NCI-H2196 treated with DMSO at 0.1 percent for 48 hours (cell line): ENCODE measurements around the gene FAM13C.
"Not testable (repeated sequence)": the region's sequence is repeated elsewhere in the genome, so short reads cannot be mapped to it uniquely, and the experiment has no call there.

ENCODE experiments used
- DNase-seq: peaks from one replicate; lab custom pipeline; 2025; ENCODE audit not compliant: unreplicated experiment; lab: John Stamatoyannopoulos, UW

FAM13C gene

DNA sequence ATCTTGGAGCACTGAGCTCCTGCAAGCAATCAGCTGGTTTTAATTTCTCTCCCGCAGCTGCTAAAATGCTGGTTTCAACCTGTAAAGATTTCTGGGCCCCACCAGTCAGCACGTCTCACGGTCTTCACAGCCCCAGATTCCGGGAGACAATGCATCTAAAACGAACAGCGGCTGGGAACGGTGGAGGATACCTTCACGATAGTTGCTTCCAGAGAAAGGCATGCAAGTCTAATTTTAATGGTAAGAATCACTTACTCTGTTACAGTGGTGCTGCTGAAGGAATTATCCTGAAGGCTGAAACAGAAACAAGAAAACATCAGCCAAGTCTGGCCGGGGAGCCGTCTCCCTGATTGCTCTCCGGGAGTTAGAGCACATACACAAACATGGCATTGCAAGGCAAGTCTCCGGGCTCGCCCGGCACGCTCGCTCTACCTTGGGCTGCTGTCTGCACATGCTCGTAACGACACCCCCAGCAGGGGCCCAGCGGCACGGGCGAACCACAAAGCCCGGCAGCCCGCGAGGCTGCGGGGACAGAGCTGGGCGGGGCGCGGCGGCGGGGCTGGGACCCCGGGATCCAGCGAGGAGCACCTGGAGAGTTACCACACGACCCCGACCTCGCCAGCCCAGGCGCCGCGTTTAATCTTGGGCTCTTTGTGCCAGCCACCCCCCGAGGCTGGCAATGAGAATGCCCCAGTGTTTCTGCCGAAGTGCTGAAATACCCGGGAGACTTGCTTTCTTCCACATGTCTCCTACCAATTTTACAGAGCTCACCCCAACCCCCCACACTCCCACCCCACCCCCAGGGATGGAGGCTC lies at the start of gene FAM13C:
Gene FAM13C (minus strand): TSS at position 406 of the 815 bp plus-strand sequence. CDS start 89 bp downstream, at position 317.
- DNase-seq, result peak; percentile 18

DNA sequence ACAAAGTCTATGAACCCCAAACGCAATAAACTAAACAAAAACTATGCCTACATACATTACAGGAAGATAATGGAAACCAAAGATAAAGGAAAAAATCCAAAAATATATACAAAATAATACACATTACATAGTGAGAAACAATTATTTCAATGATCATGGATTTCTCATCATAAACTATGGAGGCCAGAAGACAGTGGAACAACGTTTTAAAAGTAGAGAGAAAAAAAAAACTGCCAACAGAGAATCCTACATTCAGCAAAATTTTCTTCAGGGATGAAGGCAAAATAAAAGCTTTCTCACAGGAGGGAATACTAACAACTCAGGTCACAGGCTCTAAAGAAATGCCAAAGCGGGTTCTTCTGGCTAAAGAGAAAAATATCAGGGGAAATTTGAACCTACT lies 42.9 kb upstream of the FAM13C start:
- DNase-seq, result no peak

DNA sequence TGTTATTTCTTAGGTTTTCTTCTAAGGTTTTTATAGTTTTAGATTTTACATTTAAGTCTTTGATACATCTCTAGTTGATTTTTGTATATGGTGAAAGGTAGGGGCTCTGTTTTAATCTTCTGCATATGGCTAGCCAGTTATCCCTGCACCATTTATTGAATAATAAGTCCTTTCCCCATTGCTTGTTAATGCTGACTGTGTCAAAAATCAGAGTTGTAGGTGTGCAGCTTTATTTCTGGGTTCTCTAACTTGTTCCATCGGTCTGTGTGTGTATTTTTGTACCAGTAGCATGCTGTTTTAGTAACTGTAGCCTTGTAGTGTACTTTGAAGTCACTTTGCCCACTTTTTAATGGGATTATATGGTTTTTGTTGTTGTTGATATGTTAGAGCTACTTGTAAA lies 37.9 kb upstream of the FAM13C start:
- no peak for DNase-seq

DNA sequence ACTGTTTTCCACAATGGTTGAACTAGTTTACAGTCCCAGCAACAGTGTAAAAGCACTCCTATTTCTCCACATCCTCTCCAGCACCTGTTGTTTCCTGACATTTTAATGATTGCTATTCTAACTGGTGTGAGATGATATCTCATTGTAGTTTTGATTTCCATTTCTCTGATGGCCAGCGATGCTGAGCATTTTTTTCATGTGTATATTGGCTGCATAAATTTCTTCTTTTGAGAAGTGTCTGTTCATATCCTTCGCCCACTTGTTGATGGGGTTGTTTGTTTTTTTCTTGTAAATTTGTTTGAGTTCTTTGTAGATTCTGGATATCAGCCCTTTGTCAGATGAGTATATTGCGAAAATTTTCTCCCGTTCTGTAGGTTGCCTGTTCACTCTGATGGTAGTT lies 37.0 kb upstream of the FAM13C start:
- not testable (repeated sequence) for DNase-seq

DNA sequence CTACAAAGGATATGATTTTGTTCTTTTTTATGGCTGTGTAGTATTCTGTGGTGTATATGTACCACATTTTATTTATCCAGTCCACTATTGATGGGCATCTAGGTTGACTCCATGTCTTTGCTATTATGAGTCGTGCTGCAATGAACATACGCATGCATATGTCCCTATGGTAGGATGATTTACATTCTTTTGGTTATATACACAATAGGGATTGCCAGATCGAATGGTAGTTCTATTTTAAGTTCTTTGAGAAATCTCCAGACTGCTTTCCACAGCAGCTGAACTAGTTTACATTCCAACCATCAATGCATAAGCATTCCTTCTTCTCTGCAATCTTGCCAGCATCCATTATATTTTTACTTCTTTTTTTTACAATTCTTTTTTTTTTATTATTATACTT lies 35.6 kb upstream of the FAM13C start:
- DNase-seq, result no peak

DNA sequence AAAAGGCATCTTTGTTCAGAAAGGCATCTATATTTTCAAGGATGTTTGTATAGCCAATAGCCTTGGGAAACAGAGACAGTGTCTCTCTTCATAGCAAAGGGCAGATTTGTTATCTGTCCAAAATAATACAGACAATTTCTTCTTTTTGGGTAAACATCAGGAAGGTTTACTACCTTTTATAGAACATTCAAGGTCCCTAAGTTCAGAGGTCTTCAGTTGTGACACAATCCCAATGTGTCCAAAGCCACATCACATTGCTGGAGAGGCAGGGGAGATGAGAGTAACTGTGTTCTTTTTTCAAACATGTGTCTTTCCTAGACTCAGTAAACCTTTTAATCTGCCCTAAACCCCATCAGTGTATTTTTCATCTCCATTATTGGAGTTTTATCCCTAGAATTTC lies 33.6 kb upstream of the FAM13C start:
- no peak for DNase-seq

DNA sequence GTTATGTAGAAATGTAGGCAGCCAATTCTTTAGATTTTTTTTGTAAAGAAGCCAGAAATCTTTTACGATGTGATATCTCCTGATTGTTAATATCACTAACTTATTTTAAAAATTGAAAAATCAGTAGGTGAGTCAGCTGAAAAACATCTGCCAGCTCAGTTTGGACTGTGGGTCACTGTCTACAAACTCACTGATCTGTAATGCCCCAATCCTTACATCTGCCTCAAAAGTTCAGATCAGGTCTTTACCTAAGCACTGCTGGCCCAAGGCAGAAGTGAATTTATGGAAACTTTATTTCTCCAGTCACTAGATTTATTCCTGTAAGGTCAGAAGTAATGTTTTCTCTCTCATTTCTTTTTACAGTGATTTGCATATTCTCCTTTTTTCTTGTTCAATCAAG lies 31.0 kb upstream of the FAM13C start:
- no peak for DNase-seq

DNA sequence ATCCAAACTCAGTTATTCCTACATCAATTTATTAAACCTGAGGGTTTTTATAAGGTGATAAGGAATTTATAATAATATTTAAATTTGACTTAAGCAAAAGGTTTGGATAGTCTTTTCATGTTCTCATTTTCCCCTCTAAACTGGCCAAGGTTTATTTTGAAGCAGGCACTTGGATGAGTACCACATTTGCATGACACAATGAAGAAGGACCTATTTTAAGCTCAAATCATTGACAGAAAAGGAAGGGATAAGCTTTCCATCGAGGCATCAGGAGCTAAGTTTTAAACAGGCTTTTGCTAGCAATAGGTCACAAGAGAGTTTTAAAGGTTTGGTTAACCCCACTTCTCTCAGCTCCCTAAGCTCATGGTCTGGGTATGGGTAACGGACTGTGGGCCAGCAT lies 28.7 kb upstream of the FAM13C start:
- no peak for DNase-seq

DNA sequence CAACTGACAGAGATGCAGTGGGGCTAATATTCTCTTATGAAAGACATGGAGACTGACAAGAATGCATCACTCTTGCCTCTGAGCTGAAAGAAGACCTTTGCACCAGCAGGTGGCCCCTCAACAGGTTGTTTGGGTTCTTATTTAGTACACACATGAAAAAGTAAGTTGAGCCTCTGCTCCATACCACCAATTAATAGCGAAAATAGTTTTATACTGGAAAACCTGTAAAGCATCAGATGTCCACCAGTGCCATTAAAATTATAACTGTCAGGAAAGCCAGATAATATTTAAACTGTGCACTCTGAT lies 26.3 kb upstream of the FAM13C start:
- DNase-seq, result no peak

DNA sequence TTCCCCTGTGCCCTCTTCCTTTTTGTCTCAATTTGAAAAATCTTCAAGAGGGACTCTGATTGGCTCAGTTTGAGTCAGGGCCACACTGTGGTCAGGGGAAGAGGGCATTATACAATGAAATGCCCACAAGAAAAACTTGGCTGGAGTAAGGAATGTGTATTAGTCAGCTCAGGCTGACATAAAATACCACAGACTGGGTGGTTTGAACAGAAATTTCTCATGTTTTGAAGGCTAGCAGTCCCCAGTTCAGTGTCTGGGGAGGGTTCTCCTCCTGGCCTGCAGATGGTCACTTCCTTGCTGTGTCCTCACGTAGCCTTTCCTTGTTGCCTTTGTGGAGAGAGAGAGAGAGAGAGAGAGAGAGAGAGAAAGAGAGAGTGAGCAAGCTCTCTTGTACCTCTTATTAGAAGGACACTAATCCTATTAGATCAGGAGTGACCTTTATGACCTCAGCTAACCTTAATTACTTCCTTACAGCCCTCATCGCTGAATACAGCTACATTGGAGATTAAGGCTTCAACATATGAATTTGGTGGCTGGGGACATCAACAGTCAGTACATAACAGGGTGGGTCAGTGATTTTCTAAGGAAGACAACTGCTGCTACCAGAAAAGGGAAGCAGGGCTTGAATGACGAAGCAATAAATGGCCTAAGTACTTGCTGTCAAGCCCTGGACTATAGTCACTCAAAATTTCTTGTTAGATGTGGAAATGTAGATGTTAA lies 25.8 kb upstream of the FAM13C start:
- DNase-seq, result no peak

DNA sequence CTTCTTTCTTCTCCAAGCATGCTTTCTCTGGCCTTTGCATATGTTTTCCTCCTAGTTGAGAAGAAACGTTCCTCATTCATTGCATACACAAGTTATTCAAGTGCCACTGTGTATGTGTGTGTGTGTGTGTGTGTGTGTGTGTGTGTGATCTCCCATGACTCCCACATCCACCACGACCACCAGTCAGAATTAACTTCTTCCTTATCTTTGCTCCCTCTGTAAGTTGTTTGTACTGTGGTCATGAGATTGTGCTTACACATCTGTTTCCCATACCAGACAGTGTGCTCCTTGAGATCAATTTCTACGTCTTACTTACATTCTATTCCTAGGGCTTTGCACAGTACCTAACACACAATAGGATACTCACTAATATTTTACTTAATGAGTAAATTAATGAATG lies 22.4 kb upstream of the FAM13C start:
- DNase-seq, result no peak

DNA sequence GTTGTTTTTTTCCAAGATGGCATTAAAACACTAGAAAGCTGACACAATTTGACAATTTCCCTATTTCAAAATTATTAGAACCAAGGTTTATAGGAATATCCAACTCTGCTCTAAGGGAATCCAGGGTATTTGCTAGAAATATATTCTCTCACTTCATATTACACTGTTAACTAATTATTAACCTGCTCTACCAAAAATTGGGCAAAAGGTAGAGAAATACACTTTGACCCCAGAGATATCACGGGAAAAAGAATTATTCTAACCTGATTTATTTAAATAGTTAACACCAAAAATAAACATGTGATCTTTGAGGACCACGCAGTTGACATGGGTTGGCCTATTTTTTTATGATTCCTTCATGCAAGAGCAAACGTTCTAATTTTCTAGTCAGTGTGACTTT lies 21.6 kb upstream of the FAM13C start:
- no peak for DNase-seq

DNA sequence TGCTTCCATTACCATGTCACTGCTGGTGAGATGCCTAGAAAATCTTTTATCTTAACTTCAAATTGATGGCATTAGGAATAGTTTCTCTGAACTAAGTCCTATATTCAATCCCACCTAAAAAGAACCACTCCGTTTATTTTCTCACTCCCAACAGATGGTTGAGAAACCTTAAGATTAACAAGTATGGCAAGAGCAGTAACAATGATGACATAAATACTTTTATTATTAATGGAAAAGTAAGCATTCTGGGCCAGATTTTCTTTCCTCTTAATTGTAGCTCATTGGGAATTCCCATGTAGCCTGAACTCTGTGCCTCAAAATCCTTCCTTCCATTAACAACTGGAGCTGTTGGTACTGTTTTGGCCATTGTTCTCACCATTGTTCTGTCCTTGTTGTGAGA lies 21.1 kb upstream of the FAM13C start:
- DNase-seq, result no peak

DNA sequence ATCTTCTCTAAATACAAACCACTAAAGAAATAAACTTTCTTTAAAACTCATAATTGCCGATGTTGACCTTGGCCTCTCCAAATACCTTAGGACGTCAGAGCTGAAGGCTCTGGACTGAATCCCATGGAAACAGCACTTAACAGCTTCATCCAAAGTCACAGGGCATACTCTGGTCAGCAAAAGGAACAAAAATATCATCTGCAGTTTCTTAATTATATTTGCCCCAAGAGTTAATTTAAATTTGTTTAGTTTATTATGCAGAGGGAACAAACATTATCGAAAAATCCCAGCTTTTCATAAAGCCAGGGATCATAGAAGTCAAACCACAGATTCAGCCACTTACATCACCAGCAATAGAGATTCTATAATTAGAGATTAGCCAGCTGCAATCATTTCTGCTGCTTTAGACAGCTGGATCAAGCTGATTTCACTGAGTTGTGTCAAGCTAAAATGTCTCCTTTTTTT lies 20.5 kb upstream of the FAM13C start:
- no peak for DNase-seq

DNA sequence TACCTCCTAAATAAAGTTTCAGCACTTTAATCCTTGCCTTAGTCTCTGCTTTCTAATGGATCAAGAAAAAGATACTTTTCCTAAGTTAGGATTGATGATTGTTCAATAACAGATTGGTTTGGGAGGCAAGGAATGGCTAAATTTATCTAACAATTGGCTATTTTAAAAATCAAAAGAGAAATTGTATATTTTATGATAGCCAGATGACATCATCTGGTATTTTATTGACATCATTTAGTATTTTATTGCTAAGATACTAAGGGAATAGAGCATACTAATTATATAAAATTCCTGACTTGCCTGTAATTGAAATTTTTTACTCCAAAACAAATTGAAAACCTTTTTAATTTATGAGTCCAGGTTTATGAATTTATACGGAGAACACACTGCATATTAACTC lies 19.3 kb upstream of the FAM13C start:
- DNase-seq, result no peak

DNA sequence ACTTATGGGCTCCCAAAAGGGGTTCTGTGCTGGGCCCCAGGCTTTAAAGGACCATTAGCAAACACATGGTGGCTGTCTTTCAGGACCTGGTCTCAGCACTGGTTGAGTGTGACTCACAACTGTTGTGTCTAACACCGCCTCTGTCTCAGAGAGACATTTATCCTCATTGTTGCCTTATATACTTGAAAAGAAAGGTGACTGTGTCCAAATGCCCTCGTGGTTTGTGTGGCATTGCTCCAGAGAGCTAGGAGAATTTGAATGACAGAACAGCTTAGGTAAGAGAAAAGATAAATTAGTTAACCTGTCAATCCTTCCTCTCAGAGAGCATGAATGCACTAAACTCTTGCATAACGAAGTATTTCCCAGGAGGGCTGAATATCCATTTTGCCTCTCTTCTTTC lies 14.5 kb upstream of the FAM13C start:
- DNase-seq, result no peak

DNA sequence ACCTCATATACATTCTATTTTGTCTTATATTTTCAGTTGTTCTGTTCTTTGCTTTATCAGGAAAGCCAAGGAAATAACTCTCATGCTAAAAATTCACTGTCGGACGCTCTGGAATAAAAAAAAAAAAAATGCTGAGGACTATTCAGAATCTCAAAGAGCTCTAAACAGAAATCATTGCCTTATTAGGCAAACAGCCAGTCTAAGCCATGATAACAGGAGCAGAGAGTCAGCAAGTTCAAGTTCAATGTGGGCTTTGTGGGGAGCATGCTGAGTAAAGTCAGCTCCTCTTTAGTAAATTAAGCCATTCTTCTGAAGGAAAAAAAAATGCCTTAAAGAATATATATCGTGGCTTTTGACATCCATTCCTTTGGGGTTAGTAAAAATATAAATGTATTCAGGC lies 13.6 kb upstream of the FAM13C start:
- no peak for DNase-seq

DNA sequence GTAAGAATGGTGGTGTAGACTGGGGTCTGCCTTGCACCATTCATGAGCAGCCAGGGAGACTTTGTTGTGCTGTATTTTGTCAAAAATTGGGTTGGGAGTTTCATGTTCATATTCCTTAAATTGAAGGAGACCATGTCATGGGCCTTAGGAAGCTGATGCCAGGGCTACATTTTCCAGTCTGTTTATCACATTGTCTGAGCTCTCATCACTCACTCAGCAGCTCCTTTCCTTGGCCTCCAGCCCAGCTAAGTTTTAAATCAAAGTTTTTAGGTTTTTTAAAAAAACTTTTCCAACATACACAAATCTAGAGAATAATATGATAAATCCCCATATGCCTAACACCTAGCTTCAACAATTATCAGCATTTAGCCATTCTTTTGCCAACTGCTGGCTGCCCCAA lies 12.6 kb upstream of the FAM13C start:
- DNase-seq, result no peak

DNA sequence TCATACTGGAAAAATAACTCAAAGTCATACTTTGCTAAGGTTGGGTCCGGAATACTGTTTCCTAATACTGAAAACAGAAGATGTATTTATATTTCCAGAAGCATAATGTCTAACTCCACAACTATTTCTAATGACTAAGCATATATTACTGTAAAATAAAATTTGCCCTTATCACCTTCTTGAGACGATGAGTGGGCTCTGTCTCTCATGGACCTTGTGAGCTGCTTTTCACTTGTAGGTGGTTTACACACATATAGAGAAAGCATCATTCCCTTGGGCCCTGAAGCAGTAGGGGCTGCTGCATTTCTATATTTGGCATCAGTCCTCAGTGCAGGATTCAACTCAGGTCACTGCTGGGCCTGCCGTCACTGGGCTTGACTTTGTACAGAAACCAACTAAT lies 10.7 kb upstream of the FAM13C start:
- no peak for DNase-seq

DNA sequence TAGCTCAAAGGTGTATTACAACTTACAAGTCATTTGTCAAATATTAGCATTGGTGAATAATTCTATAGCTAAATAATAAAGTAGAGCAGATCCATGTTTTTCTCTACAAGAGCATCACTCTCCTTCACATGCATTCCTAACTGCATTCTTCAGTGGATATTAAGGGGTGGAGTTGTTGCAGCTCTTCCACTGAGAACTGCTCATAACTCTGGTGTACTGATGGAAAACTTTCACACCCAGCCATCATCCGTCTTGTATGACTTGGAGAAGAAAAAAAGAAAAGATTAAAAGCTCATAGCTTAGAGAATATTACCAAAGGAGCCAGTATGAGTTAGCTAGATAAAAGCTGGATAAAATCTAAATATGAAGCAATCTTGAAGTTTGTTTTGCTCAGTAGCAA lies 10.2 kb upstream of the FAM13C start:
- no peak for DNase-seq

DNA sequence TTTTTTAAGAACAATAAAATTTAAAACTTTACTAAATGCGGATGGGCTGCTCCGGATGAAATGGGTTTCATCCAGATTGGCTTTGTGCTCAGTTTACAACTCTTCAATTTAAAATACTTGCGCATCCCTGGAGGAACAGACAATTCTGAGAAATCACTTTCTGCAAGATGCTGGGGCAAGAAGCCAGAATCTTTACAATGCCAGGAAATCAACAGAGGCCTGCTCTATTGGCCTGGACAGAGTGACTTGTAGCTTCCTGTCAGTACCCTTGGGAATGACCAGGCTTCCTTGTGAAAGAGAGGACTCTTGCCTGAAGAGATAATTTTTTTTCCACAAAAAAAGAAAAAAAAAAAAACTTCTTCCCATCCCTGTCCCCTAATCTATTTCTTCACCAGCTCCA lies 3.9 kb upstream of the FAM13C start:
- no peak for DNase-seq

DNA sequence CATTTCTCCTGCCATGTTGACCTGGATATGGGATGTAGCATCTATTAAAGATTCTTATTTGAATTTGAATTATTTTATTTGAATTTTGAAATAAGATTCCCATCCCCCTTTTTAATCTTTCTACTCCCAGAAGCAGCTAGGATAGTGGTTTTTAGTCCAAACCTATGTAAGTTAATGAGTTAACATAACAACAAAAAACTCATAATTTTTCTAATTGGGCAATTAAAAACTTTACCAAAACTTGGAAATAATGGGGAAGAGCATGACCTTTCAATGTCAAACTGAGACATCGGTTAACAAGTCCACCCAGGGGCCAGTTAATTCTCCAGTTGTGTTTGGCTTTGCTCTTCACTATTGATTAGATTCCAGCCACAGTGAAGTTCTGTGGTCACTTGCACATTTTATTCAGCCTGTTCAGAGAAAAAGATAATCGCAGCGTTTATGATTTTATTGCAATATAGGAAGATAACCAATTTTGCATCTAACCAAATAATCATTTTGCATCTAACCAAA lies 1.2 kb upstream of the FAM13C start:
- no peak for DNase-seq
